K562 (cell line): ENCODE data around the gene TBXA2R. TPM values are rescaled to one million over a fixed set of nuclear protein-coding genes. Genes with fewer than 3 reads are reported as not detected.

ENCODE experiments used
- CSDE1 ChIP-seq, 2 experiments: fragments of 450-650 bp; IDR thresholded peaks; 2 replicates each; pipeline ENCODE4 v1.6.1; 2016; ENCODE audit warnings: mild to moderate bottlenecking in 1 of 2
- KHSRP ChIP-seq: fragments of 450-650 bp; IDR thresholded peaks from 2 replicates; pipeline ENCODE4 v1.6.1; 2017
- MCM3 ChIP-seq: fragments of 450-650 bp; IDR thresholded peaks from 2 replicates; pipeline ENCODE4 v1.6.1; 2016
- PTRF ChIP-seq: fragments of 450-650 bp; IDR thresholded peaks from 2 replicates; pipeline ENCODE4 v1.6.1; 2016; ENCODE audit warnings: mild to moderate bottlenecking, missing genetic modification characterization, missing compliant biosample characterization
- RBFOX2 ChIP-seq: fragments of 200-400 bp; formaldehyde crosslinking; IDR thresholded peaks from 2 replicates; pipeline ENCODE4 v1.6.1; 2017; ENCODE audit warnings: low read depth, mild to moderate bottlenecking, low read length, moderate library complexity
- SP2 ChIP-seq: IDR thresholded peaks from 2 replicates; pipeline ENCODE4 v1.6.1; 2011; ENCODE audit warnings: mild to moderate bottlenecking, low read depth, low read length, moderate library complexity; ENCODE audit not compliant: poor library complexity, severe bottlenecking; ENCODE audit errors: extremely low read depth
- SREBF2 ChIP-seq: sonication (generic); formaldehyde crosslinking; IDR thresholded peaks from 2 replicates; pipeline ENCODE4 v1.4.0; 2020; ENCODE audit warnings: mild to moderate bottlenecking, missing genetic modification reagents
- TBL1XR1 ChIP-seq, 2 experiments: IDR thresholded peaks; 2 replicates each; pipeline ENCODE4 v1.6.1; 2012; ENCODE audit warnings: improper control_type of control experiment in 2 of 2, low read length in 2 of 2, mild to moderate bottlenecking in 1 of 2
- TEAD4 ChIP-seq, 2 experiments: sonication (generic) in 1 of 2; formaldehyde crosslinking in 1 of 2; IDR thresholded peaks; 2 replicates each; pipeline versions ENCODE4 v1.6.1 to v1.8.0; 2012 to 2022; ENCODE audit warnings: borderline replicate concordance in 1 of 2, inconsistent platforms in 1 of 2, low read length in 1 of 2, mild to moderate bottlenecking in 1 of 2, missing genetic modification reagents in 1 of 2
- ZNF24 ChIP-seq: fragments of 450-650 bp; IDR thresholded peaks from 2 replicates; pipeline ENCODE4 v1.6.1; 2016
- polyA plus RNA-seq, 8 experiments: library from polyadenylated mRNA; depleted of rRNA in 4 of 8; stranded (reverse) in 5 of 8; unstranded in 3 of 8; fragments of >200 nt; fragmentation: Nextera tagmentation in 2 of 8; fragmentation: Illumina TruSeq in 1 of 8; extraction: Ambion mirVana in 2 of 8; extraction: Trizol in 1 of 8; gene quantifications; 2 replicates each; pipeline versions ENCODE4 v1.2.1 to v1.2.3, GENCODE V29; 2011 to 2014; ENCODE audit warnings: inconsistent platforms in 1 of 8, missing spikeins in 1 of 8
- total RNA-seq, 7 experiments: library from RNA; depleted of rRNA in 6 of 7; stranded (reverse); fragments of >200 nt in 6 of 7; fragmentation: Illumina TruSeq in 2 of 7; extraction: Trizol in 2 of 7; gene quantifications; 2 replicates each; pipeline versions ENCODE4 v1.2.1 to v1.2.3, GENCODE V29; 2011 to 2021; ENCODE audit warnings: low replicate concordance in 1 of 7
- TF ChIP-seq, protein P1 (sequence below): fragments of 200-800 bp; sonication (Bioruptor generic); IDR thresholded peaks from 2 replicates; pipeline ENCODE4 v1.6.1; 2017; ENCODE audit warnings: missing genetic modification characterization, missing compliant biosample characterization
- TF ChIP-seq, protein P2 (sequence below): sonication (generic); formaldehyde crosslinking; IDR thresholded peaks from 2 replicates; pipeline ENCODE4 v1.8.1; 2023; ENCODE audit warnings: mild to moderate bottlenecking, missing genetic modification reagents
- TF ChIP-seq, protein P3 (sequence below): sonication (generic); formaldehyde crosslinking; IDR thresholded peaks from 2 replicates; pipeline ENCODE4 v1.8.0; 2023; ENCODE audit warnings: mild to moderate bottlenecking, missing genetic modification reagents
- TF ChIP-seq, protein P4 (sequence below): fragments of 250-450 bp; sonication (Bioruptor Pico); IDR thresholded peaks from 2 replicates; pipeline ENCODE4 v1.9.0; 2021; ENCODE audit warnings: mild to moderate bottlenecking
- TF ChIP-seq, protein P5 (sequence below): fragments of 450-650 bp; IDR thresholded peaks from 2 replicates; pipeline ENCODE4 v1.6.1; 2016; ENCODE audit warnings: antibody characterized with exemption
- TF ChIP-seq, protein P6 (sequence below), 2 experiments: fragments of 150-350 bp in 1 of 2; IDR thresholded peaks; 2 replicates each; pipeline ENCODE4 v1.6.1; 2012 to 2016; ENCODE audit warnings: low read depth in 2 of 2, low read length in 2 of 2, mild to moderate bottlenecking in 1 of 2, moderate library complexity in 1 of 2

Gene TBXA2R
- total and polyA plus RNA-seq, 9 of the 15 experiments (the other 6 are each of a cell fraction or from before 2014, with no cell fraction given) = 1.5 to 24.0 (median 2.8) TPM

DNA sequence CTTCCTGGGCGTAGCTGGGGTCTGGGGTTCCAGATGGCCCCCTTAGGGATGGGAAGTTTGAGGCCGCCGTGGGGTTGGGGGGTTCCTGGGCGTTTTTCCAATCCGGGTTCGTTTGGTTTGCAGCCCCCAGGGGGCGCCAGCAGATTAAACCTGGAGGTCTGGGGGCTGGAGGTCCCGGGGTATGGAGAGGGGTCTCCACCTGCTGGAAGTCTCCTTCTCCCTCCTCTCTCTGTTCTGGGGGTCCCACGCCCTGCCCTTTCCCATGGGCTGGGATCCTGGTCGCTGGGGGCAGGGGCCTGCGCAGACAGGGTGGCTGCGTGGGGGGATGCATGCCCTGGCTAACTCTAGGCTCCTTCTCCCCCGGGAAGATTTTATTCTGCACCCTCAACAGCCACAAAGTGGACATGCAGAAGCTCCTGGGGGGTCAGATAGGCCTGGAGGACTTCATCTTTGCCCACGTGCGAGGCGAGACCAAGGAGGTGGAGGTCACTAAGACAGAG lies 20.5 kb downstream of the TBXA2R start (continued):
- TF ChIP-seq SP2 = no peak
- TF ChIP-seq ZNF24 = no peak
- no peak for TF ChIP-seq TBL1XR1 (IDR thresholded peaks at IDR 0.05; ENCODE audit: low read length in 2 of 2)
- no peak for TF ChIP-seq MCM3
- TF ChIP-seq, protein P1, sequence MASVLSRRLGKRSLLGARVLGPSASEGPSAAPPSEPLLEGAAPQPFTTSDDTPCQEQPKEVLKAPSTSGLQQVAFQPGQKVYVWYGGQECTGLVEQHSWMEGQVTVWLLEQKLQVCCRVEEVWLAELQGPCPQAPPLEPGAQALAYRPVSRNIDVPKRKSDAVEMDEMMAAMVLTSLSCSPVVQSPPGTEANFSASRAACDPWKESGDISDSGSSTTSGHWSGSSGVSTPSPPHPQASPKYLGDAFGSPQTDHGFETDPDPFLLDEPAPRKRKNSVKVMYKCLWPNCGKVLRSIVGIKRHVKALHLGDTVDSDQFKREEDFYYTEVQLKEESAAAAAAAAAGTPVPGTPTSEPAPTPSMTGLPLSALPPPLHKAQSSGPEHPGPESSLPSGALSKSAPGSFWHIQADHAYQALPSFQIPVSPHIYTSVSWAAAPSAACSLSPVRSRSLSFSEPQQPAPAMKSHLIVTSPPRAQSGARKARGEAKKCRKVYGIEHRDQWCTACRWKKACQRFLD (CRISPR knock-in tag) = no peak
- TF ChIP-seq, protein P2, sequence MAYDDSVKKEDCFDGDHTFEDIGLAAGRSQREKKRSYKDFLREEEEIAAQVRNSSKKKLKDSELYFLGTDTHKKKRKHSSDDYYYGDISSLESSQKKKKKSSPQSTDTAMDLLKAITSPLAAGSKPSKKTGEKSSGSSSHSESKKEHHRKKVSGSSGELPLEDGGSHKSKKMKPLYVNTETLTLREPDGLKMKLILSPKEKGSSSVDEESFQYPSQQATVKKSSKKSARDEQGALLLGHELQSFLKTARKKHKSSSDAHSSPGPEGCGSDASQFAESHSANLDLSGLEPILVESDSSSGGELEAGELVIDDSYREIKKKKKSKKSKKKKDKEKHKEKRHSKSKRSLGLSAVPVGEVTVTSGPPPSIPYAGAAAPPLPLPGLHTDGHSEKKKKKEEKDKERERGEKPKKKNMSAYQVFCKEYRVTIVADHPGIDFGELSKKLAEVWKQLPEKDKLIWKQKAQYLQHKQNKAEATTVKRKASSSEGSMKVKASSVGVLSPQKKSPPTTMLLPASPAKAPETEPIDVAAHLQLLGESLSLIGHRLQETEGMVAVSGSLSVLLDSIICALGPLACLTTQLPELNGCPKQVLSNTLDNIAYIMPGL (CRISPR knock-in tag) = no peak
- TF ChIP-seq SREBF2 (CRISPR knock-in tag) = no peak
- TF ChIP-seq, protein P3, sequence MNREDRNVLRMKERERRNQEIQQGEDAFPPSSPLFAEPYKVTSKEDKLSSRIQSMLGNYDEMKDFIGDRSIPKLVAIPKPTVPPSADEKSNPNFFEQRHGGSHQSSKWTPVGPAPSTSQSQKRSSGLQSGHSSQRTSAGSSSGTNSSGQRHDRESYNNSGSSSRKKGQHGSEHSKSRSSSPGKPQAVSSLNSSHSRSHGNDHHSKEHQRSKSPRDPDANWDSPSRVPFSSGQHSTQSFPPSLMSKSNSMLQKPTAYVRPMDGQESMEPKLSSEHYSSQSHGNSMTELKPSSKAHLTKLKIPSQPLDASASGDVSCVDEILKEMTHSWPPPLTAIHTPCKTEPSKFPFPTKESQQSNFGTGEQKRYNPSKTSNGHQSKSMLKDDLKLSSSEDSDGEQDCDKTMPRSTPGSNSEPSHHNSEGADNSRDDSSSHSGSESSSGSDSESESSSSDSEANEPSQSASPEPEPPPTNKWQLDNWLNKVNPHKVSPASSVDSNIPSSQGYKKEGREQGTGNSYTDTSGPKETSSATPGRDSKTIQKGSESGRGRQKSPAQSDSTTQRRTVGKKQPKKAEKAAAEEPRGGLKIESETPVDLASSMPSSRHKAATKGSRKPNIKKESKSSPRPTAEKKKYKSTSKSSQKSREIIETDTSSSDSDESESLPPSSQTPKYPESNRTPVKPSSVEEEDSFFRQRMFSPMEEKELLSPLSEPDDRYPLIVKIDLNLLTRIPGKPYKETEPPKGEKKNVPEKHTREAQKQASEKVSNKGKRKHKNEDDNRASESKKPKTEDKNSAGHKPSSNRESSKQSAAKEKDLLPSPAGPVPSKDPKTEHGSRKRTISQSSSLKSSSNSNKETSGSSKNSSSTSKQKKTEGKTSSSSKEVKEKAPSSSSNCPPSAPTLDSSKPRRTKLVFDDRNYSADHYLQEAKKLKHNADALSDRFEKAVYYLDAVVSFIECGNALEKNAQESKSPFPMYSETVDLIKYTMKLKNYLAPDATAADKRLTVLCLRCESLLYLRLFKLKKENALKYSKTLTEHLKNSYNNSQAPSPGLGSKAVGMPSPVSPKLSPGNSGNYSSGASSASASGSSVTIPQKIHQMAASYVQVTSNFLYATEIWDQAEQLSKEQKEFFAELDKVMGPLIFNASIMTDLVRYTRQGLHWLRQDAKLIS = no peak
- no peak for TF ChIP-seq CSDE1 (IDR thresholded peaks at IDR 0.05)
- TF ChIP-seq RBFOX2 = peak; percentile 11
- TF ChIP-seq PTRF = no peak
- TF ChIP-seq, protein P4, sequence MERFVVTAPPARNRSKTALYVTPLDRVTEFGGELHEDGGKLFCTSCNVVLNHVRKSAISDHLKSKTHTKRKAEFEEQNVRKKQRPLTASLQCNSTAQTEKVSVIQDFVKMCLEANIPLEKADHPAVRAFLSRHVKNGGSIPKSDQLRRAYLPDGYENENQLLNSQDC = no peak
- TF ChIP-seq TEAD4 (IDR thresholded peaks at IDR 0.05; ENCODE audit: low read length) = no peak
- TF ChIP-seq TEAD4 (CRISPR knock-in tag; IDR thresholded peaks at IDR 0.05; ENCODE audit: borderline replicate concordance) = no peak
- TF ChIP-seq, protein P5, sequence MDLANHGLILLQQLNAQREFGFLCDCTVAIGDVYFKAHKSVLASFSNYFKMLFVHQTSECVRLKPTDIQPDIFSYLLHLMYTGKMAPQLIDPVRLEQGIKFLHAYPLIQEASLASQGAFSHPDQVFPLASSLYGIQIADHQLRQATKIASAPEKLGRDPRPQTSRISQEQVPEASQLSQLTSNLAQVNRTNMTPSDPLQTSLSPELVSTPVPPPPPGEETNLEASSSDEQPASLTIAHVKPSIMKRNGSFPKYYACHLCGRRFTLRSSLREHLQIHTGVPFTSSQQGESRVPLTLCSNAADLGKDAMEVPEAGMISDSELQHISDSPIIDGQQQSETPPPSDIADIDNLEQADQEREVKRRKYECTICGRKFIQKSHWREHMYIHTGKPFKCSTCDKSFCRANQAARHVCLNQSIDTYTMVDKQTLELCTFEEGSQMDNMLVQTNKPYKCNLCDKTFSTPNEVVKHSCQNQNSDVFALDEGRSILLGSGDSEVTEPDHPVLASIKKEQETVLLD = no peak
- TF ChIP-seq KHSRP = no peak
- TF ChIP-seq, protein P6, sequence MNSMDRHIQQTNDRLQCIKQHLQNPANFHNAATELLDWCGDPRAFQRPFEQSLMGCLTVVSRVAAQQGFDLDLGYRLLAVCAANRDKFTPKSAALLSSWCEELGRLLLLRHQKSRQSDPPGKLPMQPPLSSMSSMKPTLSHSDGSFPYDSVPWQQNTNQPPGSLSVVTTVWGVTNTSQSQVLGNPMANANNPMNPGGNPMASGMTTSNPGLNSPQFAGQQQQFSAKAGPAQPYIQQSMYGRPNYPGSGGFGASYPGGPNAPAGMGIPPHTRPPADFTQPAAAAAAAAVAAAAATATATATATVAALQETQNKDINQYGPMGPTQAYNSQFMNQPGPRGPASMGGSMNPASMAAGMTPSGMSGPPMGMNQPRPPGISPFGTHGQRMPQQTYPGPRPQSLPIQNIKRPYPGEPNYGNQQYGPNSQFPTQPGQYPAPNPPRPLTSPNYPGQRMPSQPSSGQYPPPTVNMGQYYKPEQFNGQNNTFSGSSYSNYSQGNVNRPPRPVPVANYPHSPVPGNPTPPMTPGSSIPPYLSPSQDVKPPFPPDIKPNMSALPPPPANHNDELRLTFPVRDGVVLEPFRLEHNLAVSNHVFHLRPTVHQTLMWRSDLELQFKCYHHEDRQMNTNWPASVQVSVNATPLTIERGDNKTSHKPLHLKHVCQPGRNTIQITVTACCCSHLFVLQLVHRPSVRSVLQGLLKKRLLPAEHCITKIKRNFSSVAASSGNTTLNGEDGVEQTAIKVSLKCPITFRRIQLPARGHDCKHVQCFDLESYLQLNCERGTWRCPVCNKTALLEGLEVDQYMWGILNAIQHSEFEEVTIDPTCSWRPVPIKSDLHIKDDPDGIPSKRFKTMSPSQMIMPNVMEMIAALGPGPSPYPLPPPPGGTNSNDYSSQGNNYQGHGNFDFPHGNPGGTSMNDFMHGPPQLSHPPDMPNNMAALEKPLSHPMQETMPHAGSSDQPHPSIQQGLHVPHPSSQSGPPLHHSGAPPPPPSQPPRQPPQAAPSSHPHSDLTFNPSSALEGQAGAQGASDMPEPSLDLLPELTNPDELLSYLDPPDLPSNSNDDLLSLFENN (IDR thresholded peaks at IDR 0.05; ENCODE audit: low read depth in 2 of 2, low read length in 2 of 2) = no peak
